IPS-NIHi11 (cell line): ENCODE data around the gene TULP4.

ENCODE experiments used
- DNase-seq: peaks from one replicate; pipeline ENCODE4 v3.0.0; 2012; ENCODE audit warnings: mixed read lengths, low spot score

The TULP4 gene

GRCh38 chr6:158416883-158417759, 104.9 kb downstream of the TULP4 start:
- no peak for DNase-seq

GRCh38 chr6:158417760-158418098, 105.5 kb downstream of the TULP4 start:
- DNase-seq, result no peak

- no peak for DNase-seq
Measured at GRCh38 chr6:158418501-158418900, 106.2 kb downstream of the TULP4 start.

GRCh38 chr6:158419339-158419909, 107.2 kb downstream of the TULP4 start:
- DNase-seq, result no peak

- DNase-seq, result no peak
Measured at GRCh38 chr6:158421381-158421780, 109.1 kb downstream of the TULP4 start.

GRCh38 chr6:158422629-158423238, 110.5 kb downstream of the TULP4 start:
- DNase-seq, result no peak

GRCh38 chr6:158431036-158431435, 118.8 kb downstream of the TULP4 start:
- no peak for DNase-seq

- no peak for DNase-seq
Measured at GRCh38 chr6:158431560-158431959, 119.3 kb downstream of the TULP4 start.

GRCh38 chr6:158437571-158437970, 125.3 kb downstream of the TULP4 start:
- no peak for DNase-seq

- DNase-seq, result no peak
Measured at GRCh38 chr6:158438226-158438625, 126.0 kb downstream of the TULP4 start.

- DNase-seq, result no peak
Measured at GRCh38 chr6:158439255-158439654, 127.0 kb downstream of the TULP4 start.

GRCh38 chr6:158441716-158442215, 129.5 kb downstream of the TULP4 start:
- DNase-seq, result no peak

- no peak for DNase-seq
Measured at GRCh38 chr6:158442306-158442705, 130.0 kb downstream of the TULP4 start.

- DNase-seq, result no peak
Measured at GRCh38 chr6:158445426-158446085, 133.3 kb downstream of the TULP4 start.

- no peak for DNase-seq
Measured at GRCh38 chr6:158448856-158449255, 136.6 kb downstream of the TULP4 start.

- no peak for DNase-seq
Measured at GRCh38 chr6:158452191-158452590, 139.9 kb downstream of the TULP4 start.

- DNase-seq, result no peak
Measured at GRCh38 chr6:158457131-158457530, 144.9 kb downstream of the TULP4 start.

GRCh38 chr6:158457616-158458278, 145.5 kb downstream of the TULP4 start:
- no peak for DNase-seq

GRCh38 chr6:158459726-158460125, 147.5 kb downstream of the TULP4 start:
- no peak for DNase-seq

GRCh38 chr6:158460602-158461169, 148.4 kb downstream of the TULP4 start:
- no peak for DNase-seq

GRCh38 chr6:158461954-158462353, 149.7 kb downstream of the TULP4 start:
- no peak for DNase-seq

GRCh38 chr6:158464483-158464882, 152.2 kb downstream of the TULP4 start:
- peak; percentile 35 for DNase-seq
